Hippocampal formation (tissue), 2 donors: ENCODE results near the gene MAGEA6.
"Not testable (repeated sequence)": the region's sequence is repeated elsewhere in the genome, so short reads cannot be mapped to it uniquely, and the experiment has no call there.

Experiments
- DNase-seq, 2 donors: peaks; one replicate each; lab custom pipeline; 2025; lab: John Stamatoyannopoulos, UW

The MAGEA6 gene

GRCh38 chrX:152769549-152770289 lies at the start of gene MAGEA6:
Gene MAGEA6 (minus strand): TSS chrX:152769689. CDS start chrX:152767650, 2,039 bp downstream.
- not testable (repeated sequence) for DNase-seq

GRCh38 chrX:152819266-152819665 lies 49.8 kb upstream of the MAGEA6 start:
- no peak for DNase-seq

GRCh38 chrX:152818356-152818755 lies 48.9 kb upstream of the MAGEA6 start:
- DNase-seq, result no peak

GRCh38 chrX:152817078-152817764 lies 47.7 kb upstream of the MAGEA6 start:
- peak; percentile 16 to 22 for DNase-seq

- no peak for DNase-seq
Measured at GRCh38 chrX:152814048-152814447, 44.6 kb upstream of the MAGEA6 start.

GRCh38 chrX:152813206-152813605 lies 43.7 kb upstream of the MAGEA6 start:
- no peak for DNase-seq

- no peak for DNase-seq
Measured at GRCh38 chrX:152810403-152810802, 40.9 kb upstream of the MAGEA6 start.

- no peak for DNase-seq
Measured at GRCh38 chrX:152806035-152806434, 36.5 kb upstream of the MAGEA6 start.

- no peak for DNase-seq
Measured at GRCh38 chrX:152798945-152799344, 29.5 kb upstream of the MAGEA6 start.

GRCh38 chrX:152787062-152787461 lies 17.6 kb upstream of the MAGEA6 start:
- not testable (repeated sequence) for DNase-seq

GRCh38 chrX:152766562-152766961 lies 2.9 kb downstream of the MAGEA6 start:
- DNase-seq, result not testable (repeated sequence)

GRCh38 chrX:152761582-152761981 lies 7.9 kb downstream of the MAGEA6 start:
- not testable (repeated sequence) for DNase-seq

GRCh38 chrX:152759544-152759943 lies 9.9 kb downstream of the MAGEA6 start:
- DNase-seq, result not testable (repeated sequence)

GRCh38 chrX:152758918-152759317 lies 10.6 kb downstream of the MAGEA6 start, which contains the start of gene CSAG3:
Gene CSAG3 (plus strand): TSS chrX:152759218.
- DNase-seq, result not testable (repeated sequence)

GRCh38 chrX:152754871-152755270 lies 14.6 kb downstream of the MAGEA6 start:
- not testable (repeated sequence) for DNase-seq

- DNase-seq, result not testable (repeated sequence)
Measured at GRCh38 chrX:152753686-152754650, 15.5 kb downstream of the MAGEA6 start, which contains the start of gene MAGEA2. Gene MAGEA2 (minus strand): TSS chrX:152753842. CDS start chrX:152751363, 2,479 bp downstream.

- no peak for DNase-seq
Measured at GRCh38 chrX:152738560-152738959, 30.9 kb downstream of the MAGEA6 start.

GRCh38 chrX:152736528-152736927 lies 33.0 kb downstream of the MAGEA6 start:
- not testable (repeated sequence) for DNase-seq

- no peak for DNase-seq
Measured at GRCh38 chrX:152735860-152736511, 33.5 kb downstream of the MAGEA6 start.

GRCh38 chrX:152735101-152735500 lies 34.4 kb downstream of the MAGEA6 start:
- DNase-seq, result no peak
